ENCODE results near the gene RREB1.
A peak's percentile ranks its signal among the peaks of the same experiment; 100 is the strongest.
"Not testable (repeated sequence)": the region's sequence is repeated elsewhere in the genome, so short reads cannot be mapped to it uniquely, and the experiment has no call there.

The RREB1 gene

DNA sequence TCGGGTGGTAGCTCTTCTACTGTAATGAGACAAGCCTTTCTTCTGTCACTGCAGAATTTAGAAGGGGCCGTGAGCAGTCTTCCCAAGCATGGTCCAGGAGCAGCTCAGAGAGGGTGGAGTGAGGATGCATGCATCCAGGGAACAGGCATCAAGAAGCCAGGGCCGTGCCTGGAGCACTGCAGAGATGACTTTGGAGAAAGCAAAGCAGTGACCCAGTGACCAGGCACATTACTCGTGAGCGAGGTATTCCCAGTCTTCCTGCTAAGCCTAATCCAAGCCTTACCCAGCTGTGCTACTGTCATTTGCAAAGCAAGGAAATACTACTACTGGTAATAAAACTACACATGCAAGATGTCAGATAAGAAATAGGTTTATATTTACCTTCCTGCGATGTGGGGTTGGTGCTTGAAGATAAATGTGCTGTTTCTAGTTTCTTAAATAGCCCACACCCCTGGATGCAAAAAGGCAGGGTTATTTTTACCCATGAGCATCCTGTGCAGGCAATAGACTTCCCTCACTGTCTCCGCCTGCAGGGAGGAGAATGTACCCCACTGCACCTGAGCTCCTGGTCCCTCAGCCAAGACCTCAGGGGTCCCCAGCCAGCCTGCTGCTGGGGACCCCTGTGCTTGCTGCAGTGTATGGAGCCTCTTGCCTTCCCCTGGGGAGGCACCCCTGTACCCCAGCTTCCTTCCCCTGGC is 142.3 kb downstream of the RREB1 start:
- DNase-seq: no peak

DNA sequence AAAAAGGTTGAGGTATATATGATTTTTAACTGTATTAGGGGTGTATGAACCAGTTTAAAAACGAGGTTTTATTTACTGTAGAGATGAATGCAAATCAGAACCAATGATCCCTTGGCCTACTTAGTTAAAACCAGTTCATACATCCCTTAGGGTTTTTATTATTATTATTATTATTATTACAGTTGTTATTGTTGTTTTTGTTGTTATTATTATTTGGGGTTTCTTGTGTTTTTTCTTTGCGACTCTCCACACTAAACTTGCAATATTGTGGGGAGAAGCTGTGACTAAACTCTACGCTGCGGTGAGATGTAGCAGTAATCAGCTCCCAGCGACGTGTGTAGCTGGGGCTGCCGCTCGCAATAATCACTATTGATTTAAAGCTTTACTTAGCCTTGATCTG is 143.1 kb downstream of the RREB1 start:
- DNase-seq: no peak

DNA sequence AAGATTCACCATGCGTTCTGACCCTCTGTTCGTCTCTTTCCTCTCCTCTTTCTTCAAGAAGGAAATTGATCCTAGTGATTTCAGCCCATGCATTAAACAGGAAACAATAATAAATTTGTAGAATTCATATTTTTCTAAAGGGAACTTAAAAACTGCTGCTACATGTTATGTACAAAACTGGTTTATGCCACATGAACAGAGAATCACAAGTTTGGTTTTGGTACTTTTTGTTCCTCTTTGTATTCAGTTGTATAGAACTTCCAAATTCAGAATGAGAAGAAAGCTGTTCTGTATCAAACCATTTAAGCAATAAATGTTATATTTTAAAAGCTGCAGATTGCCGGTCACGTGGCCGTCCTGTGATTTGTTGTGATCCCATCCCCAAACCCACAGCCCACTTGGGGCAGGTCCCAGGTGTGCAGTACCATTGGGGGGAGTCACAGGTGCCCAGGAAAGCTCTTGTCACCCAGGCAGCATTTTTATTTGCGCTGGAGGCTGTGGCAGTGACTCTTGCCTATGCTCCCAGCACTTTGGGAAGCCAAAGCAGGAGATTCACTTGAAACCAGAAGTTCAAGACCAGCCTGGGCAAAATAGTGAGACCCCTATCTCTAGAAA is 144.0 kb downstream of the RREB1 start:
- DNase-seq: no peak

DNA sequence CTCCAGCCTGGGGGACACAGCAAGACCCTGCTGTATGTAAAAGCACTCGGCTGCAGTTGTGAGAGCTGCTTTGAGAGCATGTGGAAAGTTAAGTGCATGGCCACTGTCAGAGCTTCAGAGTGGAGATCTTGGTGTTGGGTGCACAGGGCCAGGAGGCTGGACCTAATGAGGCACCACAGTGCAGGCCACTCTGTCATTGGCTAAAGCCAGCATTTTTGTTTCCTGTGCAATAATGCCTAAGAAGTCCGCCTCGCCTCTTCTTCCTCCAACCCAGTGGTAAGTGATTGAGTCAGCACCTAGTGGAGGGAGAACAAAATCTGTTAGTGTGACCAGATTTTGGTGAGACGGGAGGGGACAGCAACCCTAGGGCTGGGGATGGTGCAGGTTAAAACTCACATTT is 144.6 kb downstream of the RREB1 start:
- no peak for DNase-seq

DNA sequence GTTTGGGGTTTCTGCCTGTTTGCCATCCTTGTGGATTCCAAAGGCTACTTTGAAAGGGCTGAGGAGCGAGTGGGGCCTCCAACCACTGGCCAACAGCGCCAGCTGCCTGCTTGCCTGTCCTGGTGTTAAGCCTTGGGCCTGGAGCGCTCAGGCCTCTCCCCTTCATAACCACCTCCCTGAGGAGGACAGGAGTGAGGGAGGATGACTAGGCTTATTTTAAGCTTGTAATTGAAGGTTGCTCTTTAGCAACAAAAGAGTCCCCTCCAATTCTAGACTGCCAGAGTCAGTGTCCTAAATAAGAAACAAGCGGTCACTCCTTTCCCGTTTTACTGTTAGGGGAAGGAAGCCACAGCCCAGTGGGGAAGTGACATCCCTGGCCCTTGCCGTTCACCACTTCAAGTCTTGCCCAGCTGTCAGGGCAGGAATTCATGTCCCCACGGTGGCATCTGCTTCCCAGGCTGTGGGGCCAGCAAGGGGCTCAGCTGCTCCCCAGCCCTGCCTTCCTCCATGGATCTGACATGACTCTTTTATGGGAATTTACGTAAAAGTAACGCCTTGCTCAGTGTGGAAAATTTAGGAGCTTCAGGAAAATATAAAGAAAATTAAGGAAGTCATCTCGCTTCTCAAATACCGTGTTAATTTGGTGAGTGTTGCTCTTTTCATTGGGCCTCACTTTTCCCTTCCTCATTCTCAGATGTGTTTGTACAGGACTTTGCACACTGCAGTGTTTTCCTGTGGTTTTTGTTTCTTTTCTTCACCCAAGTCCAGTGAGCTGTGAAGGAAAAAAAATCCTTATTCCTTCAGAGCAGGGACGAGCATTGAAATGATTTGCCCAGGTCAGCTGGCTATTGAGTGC is 147.4 kb downstream of the RREB1 start:
- DNase-seq: no peak

DNA sequence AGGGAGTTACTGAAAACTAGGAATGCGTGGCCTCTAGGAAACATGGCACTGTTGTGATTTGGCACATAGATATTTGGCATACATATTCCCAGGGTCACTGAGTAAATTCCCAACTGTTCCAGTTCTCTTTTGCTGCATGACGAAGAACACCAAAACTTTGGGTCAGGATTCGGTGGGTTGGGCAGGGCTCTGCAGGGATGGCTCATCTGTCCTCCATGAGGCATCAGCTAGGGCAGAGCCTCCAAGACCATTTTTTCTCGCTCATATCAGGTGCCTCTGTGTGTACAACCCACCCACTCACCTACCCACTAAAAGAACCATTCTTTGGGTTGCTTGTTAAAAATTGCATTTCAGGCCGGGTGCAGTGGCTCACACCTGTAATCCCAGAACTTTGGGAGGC is 148.2 kb downstream of the RREB1 start:
- DNase-seq: no peak

DNA sequence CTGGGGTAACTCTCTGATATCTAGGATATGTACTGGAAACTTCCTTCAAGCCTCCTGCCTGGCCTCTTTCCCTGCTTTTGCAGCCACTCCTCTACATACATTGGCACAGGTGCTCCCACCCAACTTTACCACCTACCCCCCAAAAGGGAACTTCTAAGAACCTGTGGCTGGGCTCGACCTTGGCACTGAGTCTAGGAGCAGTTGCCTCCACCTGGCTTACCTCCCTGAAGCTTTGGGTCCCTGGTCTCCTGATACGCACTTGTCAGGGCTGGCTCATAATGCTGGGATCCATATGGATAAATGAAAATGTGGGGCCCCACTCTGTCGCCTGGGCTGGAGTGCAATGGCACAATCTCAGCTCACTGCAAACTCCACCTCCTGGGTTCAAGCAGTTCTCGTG is 149.0 kb downstream of the RREB1 start:
- DNase-seq: no peak

DNA sequence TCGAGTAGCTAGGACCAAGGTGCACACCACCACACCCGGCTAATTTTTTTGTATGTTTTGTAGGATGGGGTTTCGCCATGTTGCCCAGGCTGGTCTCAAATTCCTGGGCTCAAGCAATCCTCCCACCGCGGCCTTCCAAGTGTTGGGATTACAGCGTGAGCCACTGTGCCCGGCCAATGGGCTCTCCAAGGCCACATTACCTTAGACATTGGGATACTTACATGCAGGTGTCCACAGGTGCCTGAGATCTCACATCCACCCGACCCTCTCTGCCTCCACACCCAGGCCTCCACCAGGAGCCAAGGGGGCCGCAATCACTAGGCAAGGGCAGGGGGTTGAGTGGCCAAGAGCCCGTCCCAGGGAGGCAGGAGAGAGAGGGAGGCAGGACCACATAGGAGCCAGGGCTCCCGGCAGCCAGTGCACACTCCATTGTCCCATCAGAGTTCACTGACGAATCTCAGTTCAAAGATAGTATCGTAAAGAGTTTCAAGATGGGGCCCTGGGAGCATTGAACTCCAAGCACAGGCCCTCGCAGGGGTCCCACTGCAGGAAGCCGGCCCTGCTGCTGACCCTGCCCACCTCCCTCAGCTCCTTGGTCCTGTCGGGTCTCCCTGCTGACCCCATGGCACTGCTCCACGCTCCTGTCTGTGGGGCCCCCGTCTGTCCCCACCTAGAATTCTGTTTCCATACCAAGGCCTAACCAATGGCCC is 149.9 kb downstream of the RREB1 start:
- DNase-seq: no peak

DNA sequence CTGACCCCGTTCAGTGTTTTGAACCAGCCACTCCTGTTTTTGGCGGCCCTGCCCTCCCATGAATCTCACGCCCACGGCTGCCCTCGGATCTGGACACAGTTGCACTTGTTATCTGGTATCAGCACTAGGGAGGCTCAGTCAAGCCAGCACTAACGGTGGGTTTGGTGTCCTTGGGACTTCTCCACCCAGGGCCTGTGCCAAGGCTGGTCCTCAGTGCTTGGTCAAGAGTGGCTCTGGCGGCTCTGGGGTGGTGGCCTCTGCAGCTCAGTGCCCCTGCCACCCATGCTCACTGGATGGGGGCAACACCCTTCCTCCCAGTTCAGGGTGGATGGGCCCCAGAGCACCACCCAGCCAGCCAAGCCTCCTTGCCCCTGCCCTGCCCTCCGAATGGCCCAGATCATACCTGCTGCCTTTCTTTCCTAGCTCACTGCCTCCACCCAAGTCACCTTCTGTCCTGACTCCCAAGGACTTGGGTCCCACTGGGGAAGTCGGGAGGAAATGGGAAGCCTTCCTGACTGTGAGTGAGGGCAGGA is 150.5 kb downstream of the RREB1 start:
- DNase-seq: no peak

DNA sequence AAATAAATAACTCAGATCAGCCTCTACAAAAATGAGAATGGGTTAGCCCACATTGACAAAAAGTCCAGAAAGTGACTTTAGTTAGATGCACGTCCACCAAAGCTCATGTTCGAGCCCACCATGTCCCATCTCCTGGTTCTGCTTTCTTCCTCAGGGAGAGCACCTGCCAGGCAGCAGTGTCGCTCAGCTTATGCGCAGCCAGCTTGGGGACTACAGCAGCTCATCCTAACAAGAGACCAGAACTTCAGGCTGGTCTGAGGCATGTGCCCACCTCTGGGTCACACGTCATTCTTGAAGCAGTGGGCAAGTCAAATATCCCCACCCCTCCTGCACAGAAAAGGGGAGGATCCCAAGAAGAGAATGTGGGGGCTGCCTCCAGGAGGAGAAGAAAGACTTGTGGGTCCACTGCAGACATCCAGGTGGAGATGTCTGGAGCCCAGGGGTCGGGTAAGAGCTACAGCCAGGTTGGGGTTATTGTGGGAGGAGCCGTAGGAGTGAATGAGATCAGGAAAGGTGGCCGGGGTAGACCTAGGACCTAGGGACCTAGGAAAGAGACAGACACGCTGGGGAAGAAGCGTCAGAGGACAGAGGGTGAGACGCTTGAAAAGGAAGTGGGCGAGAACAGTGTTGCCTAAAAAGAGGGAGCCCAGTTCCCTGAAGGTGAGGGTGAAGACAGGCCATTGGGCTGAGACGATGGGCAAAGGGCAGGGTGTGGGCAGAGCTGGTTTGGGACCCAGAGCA is 152.7 kb downstream of the RREB1 start:
- no peak for DNase-seq

DNA sequence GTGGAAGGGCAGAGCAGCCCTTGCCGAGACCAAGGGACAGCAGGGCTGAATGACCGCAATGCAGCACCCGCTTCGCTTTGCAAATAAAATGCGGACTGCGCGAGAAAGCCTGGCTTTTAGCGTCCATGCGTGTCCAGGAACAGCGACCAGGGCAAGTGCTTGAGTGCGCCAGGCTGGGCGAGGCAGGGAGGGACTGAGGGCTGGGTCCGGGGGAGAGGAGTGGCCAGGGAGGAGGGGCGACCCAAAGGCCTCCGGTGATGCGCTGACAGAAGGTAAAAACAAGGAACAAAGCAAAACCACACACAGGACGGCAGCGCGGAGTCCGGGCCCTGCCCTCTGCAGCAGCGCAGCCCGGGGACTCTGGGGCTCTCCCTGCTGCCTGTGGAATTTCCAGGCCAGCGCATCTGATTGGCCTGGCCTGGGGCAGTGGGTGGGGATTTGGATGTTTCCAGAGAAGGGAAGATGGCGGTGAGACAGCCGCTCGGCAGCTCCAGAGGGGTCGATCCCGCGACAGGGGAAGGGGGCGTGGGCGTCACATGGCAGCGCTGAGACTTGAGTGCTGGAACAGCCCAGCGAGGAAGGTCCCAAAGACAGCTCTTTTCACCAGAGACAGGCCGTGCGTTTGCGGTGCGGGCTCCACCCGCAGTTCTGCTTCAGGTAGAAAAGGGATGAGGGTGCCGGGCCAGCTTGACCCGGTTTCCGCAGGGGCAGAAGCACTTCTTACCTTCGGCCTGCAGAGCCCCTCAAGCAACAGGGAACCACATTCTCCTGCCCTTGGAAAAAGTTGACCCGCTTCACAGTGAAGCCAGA is 153.5 kb downstream of the RREB1 start:
- DNase-seq: peak; percentile 35

DNA sequence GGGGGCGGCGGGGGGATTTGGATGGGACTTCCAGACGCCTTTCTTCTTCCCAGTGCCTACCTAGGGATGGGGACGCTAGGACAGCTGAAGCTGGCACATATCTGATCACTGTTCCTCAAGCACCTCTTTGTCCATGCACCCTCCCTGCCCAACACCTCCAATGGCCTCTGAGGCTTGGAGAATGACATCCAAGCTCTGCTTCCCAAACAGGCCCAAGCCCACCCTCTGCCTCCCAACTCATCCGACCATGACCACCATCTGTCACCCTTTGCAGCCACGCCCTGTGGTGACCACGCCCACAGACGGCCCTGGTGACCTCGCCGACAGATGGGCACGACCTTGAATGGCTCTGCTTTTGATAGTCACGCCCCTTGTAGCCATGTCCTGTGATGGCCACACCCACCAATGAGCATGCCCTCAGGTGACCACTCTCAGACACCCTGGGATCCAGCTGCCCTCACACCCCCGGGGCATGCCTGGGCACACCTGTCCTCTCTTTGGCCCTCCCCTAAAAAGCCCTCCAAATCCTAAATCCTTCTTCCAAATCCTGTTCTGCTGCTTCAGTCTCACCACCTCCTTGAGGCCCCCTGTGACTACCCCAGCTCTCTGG is 154.2 kb downstream of the RREB1 start:
- no peak for DNase-seq

DNA sequence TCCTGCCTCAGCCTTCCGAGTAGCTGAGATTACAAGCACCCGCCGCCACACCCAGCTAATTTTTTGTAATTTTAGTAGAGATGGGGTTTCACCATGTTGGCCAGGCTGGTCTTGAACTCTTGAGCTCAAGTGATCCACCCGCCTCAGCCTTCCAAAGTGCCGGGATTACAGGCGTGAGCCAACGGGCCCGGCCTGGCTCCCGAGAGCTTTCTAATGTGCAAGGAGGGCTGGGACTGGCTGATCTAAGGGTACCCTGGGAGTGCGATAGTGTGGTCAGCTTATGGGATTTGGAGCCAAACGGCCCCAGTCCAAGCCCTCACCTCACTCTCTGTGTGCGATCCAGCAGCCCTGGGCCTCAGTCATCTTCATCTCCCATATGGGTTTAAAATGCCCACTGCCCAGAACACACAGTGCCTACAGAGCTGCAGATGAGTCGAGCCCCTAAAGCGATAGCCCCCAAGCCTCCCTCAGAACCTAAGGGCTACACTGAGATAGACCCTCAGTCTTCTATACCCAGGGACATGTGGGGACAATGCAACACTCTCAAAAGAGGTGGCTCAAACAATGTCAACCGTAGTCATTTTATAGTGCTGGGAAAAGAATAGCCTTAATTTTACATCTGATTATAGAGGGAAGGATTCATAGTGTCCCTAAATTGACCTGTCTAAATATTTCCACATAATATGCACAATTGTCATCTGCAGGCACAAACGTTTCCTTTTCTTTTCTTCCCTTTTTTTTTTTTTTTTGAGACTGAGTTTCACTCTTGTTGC is 155.2 kb downstream of the RREB1 start:
- DNase-seq: no peak

DNA sequence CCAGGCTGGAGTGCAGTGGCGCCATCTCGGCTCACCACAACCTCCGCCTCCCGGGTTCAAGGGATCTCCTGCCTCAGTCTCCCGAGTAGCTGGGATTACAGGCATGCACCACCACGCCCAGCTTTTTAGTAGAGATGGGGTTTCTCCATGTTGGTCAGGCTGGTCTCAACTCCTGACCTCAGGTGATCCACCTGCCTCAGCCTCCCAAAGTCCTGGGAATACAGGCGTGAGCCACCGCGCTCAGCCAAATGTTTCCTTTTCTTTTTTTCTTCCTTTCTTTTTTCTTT is 155.7 kb downstream of the RREB1 start:
- not testable (repeated sequence) for DNase-seq

DNA sequence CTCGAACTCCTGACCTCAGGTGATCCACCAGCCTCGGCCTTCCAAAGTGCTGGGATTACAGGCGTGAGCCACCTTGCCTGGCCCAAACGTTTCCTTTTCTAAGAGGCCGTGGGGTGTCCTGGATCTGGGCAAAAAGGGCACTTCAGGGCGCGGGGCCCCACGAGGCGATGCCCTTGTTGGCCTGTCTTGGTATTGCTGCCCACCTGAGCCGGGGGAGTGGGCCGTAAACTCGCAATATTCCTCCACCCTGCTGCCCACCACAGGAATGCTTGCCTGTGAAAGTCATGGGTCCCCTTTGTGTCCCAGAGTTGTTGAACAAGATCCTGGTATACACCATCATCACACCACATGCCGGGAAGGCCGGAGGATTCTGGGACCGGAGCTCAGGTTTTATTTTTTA is 156.3 kb downstream of the RREB1 start:
- DNase-seq: no peak

DNA sequence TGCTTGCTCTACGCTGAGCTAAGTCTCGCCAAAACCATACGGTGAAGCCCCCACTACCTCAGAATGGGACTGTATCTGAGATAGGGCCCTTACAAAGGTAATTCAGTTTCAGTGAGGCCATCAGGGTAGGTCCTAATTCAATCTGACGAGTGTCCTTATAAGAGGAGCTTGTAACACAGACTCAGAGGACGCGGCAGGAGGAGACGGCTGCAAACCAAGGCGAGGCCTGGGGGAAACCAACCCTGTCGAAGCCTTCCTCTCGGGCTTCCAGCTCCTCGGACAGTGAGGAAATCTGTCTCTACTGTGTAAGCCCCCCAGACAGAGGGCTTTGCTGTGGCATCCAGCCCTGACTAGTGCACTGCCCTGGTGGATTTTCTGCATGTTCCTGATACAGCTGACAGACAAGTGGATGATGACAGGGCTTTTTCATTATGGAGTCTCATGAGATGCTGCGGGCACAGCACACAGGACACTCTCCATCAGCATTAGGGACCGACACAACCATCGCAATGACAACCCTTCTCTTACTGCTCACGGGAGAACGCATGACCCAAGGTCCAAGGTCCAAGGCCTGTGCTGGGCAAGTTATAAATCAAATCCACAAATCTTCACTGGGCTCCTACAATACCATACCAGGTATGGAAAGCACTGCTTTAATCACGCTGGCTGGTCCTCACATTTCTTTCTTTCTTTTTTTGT is 157.1 kb downstream of the RREB1 start:
- no peak for DNase-seq

DNA sequence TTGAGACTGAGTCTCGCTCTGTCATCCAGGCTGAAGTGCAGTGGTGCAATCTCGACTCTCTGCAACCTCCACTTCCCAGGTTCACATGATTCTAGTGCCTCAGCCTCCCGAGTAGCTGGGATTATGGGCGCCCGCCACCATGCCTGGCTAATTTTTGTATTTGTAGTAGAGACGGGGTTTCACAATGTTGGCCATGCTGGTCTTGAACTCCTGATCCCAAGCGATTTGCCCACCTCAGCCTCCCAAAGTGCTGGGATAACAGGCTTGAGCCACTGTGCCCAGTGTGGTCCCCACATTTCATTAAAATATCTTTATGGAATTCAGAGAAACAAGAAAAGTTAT is 157.6 kb downstream of the RREB1 start:
- not testable (repeated sequence) for DNase-seq

DNA sequence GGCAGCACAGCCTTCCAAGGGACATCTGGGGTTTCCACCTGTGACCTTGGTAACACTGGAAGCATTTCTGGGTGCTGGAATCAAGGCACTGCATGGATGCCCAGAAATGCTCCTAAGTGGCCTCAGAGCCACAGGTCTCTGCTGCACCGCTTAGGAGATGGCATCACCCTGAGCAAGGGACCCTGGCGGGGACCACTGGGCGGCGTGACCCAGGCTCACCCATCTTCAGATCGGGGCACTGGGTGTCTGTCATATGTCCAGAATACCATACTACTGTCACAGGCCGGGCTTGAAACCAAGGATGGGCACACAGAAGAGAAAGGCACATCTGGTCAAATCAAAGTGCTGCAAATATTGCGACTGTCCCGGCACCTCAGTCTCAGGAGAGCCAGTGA is 159.3 kb downstream of the RREB1 start:
- no peak for DNase-seq

DNA sequence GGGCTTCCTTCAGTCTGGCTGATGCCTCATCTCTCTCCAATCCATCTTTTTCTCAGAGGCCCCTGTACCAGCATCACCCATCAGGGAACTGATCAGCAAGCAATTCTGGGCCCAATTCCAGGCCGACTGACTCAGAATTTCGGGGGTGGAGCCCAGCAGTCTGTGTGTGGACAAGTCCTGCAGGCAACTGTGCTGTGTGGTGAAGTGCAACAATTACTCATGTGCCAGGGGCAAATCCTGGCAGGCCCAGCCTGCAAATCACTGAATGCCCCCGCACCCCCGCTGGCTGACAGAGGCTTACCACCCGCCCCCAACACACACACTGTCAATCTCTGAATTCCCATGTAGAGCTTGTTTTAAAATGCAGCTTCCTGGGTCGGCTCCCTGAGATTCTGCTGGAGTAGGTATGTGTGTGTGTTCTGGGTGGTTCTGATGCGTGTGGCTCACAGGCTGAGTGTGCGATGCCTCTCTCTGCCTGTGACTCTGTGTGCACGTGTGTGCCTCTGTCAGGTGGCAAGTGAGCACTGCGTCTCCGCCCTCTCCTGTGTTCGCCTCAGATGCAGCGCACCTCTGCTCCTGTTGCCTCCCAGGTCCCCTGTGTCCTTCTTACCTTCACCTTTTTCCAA is 159.8 kb downstream of the RREB1 start:
- no peak for DNase-seq
